HG03045 (cell line): Measurements from ENCODE around the gene KAZN.

ENCODE experiments used
- ATAC-seq: cut with Tn5 transposase; IDR thresholded peaks from one replicate; pipeline ENCODE4 v1.9.1; 2021; ENCODE audit warnings: mild to moderate bottlenecking, moderate library complexity; ENCODE audit not compliant: unreplicated experiment

The KAZN gene

GRCh38 chr1:14784790-14785773 lies 186.6 kb downstream of the KAZN start:
- no peak for ATAC-seq

- ATAC-seq: no peak
Observed at GRCh38 chr1:14786109-14786675, 187.7 kb downstream of the KAZN start.

DNA sequence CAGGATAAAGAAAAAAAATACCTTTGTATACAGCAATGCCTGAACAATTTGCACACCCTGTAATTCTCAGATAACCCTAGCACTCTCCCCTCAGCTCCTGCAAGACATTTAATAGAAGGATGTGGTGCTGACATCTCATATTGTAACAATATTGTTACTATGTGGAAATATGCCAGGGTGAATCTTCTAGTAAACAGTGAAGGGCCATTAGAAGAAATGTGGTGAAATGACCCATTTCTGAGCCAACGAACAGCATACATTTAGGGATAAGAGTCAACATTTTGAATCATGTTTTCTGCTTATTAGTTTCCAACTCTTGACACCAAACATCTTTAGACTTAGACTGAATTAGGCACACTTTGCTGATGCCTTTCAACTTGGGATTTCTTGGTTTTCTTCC lies 188.2 kb downstream of the KAZN start:
- no peak for ATAC-seq

GRCh38 chr1:14787604-14788003 lies 189.1 kb downstream of the KAZN start:
- no peak for ATAC-seq

DNA sequence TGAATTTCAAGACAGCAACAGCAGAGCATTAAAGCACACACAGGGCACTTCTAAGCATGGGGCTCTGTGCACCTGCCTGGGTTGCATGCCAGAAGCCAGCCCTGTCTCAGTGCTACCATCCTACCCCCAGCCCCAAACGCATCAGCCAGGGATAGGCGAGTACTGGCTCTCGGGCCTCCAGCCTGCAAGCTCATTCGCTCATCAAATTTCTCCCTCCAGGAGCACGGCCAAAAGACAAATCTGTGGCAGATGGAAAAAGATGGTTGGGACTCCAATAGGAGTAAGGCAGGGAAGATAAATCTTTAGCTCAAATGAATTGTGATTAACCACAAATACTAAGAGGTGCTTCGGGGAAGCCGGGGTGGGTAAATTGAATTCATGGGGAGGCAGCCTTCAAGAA lies 189.6 kb downstream of the KAZN start:
- no peak for ATAC-seq

DNA sequence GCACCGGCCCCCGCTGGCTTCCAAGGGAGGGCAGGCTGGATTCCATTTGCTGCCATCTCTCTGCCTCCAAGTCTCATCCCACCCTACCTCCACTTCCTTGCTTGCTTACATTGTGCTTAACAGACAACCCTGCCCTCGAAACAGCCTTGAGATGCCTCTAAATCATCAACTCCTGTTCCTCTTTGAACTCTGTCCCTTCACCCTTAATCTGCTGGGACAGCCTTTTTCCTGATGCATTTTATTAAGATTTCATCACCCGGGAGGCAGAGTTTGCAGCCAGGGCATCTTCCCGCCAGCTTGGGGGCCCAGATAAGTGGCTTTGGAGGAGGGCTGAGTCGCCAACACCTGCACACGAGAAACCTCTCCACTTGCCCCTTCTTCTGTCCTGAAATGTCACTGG lies 192.5 kb downstream of the KAZN start:
- ATAC-seq: no peak

- ATAC-seq: no peak
Observed at GRCh38 chr1:14791654-14792053, 193.2 kb downstream of the KAZN start.

- ATAC-seq: no peak
Observed at GRCh38 chr1:14794136-14794768, 195.8 kb downstream of the KAZN start.

DNA sequence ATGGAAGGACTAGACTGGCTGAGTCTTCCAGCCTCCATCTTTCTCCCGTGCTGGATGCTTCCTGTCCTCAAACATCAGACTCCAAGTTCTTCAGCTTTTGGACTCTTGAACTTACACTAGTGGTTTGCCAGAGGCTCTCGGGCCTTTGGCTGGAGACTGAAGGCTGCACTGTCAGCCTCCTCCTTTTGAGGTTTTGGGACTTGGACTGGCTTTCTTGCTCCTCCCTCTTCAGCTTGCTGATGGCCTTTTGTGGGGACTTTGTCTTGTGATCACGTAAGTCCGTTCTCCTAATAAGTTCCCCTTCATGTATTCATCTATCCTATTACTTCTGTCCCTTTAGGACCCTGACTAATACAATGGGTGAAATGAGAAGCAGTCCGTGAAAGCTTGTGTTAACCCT lies 196.4 kb downstream of the KAZN start:
- ATAC-seq: no peak

DNA sequence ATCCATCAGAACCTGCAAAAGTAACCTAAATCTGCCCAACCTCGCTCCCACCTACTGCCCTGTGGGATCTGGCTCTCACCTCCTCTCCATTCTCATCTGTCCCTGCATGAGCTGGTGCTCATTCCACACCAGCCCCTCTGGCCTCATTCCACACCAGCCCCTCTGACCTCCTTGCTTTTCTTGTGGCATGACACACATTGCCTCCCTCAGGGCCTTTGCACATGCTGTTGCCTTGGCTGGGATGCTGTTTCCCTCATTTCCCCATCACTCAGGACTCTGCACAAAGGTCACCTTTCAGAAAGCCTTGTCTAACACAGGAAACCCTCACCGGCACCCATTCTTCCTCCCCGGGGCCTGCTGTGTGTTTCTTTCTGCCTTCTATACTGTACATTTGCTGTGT lies 197.1 kb downstream of the KAZN start:
- ATAC-seq: no peak

GRCh38 chr1:14800014-14800413 lies 201.5 kb downstream of the KAZN start:
- no peak for ATAC-seq

GRCh38 chr1:14800500-14801076 lies 202.1 kb downstream of the KAZN start:
- ATAC-seq: no peak

- no peak for ATAC-seq
Observed at GRCh38 chr1:14803002-14803789, 204.7 kb downstream of the KAZN start.

DNA sequence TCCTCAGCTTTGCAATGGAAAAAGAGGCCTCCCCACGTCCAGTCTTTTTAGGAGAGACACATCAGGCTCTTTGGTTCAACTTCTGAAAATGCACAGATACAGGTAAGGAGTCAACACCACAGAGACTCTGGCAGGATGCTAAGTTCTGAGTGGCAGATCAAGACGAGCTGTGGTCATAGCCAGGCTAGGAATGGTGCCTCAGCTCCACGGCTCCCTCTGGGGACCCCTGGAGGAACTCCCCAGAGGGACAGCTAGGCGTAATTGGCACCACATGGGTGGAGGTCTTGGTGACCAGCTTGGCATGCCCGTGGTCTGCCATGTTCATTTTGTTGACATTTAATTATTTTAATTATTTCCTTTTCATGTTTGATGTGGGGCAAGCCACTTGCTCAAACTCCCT lies 206.1 kb downstream of the KAZN start:
- no peak for ATAC-seq

- ATAC-seq: no peak
Observed at GRCh38 chr1:14806772-14807171, 208.3 kb downstream of the KAZN start.

GRCh38 chr1:14808768-14809167 lies 210.3 kb downstream of the KAZN start:
- no peak for ATAC-seq

DNA sequence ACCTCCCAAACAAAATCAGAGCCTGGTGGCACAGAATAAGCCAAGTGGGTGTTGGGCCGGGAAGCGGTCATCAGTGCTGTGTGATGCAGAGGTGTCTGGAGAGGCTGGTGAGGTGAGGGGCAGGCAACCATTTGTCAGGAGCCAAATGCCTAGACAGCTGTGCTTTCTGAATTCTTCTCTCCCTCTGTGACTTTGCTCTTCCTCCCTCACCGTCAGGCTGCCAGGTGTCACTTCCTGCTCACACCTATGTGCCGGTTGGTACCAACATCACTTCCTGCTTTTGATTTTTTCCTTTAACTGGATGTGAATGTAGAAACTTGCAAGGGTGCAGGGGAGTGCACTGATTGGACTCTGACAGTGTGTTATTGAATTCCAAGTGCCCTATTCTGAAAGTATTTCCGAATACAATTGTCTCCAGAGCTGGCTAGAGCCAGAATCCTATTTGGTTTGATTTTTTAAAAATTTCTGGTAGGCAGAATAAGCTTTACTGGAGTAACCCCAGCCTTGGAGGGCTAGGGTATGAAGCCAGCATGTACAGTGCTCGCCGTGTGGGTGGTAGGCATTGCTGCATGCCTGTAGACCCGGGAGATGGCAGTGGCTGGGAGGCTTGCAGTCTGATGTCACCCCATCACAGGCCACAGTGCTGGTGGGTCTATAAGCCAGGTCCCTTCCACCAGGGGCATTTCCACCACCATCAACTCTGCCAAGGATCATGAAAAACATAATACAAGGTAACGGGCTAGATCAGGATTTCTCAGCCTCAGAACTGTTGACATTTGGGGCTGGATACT lies 210.9 kb downstream of the KAZN start:
- no peak for ATAC-seq

GRCh38 chr1:14810595-14811361 lies 212.3 kb downstream of the KAZN start:
- ATAC-seq: no peak

DNA sequence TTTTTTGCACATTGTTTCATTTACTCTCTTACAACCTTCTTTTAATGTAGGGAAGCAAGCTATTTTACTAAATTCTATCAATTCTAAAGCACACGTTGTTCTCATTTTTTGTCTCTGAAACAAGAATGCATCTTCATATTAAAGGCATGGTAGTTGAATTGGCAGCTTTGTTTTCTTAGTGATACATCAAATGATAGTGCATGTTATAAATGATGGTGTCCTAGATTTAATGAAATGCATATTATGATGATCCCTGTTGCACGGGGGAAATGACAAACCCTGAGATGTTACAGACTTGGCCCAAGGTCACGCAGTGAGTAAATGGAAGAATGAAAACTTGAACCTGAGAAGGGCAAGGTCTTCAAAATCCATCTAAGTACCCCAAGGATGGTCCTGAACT lies 213.1 kb downstream of the KAZN start:
- no peak for ATAC-seq
